Lower leg skin (tissue), 3 donors: ENCODE measurements around the gene NFIL3.
A peak's percentile ranks its signal among the peaks of the same experiment; 100 is the strongest.

Experiments used
- POLR2A ChIP-seq, 2 donors: fragments of 450-650 bp; IDR thresholded peaks; one replicate each; pipeline ENCODE4 v1.6.1; 2016 to 2017; ENCODE audit warnings: antibody characterized with exemption in 2 of 2, mild to moderate bottlenecking in 1 of 2, moderate library complexity in 1 of 2
- TF ChIP-seq, protein P1 (sequence below), 3 donors: fragments of 450-650 bp; IDR thresholded peaks; one replicate each; pipeline ENCODE4 v1.5.1; 2016; ENCODE audit warnings: antibody characterized with exemption in 3 of 3, mild to moderate bottlenecking in 3 of 3, moderate library complexity in 2 of 3

DNA sequence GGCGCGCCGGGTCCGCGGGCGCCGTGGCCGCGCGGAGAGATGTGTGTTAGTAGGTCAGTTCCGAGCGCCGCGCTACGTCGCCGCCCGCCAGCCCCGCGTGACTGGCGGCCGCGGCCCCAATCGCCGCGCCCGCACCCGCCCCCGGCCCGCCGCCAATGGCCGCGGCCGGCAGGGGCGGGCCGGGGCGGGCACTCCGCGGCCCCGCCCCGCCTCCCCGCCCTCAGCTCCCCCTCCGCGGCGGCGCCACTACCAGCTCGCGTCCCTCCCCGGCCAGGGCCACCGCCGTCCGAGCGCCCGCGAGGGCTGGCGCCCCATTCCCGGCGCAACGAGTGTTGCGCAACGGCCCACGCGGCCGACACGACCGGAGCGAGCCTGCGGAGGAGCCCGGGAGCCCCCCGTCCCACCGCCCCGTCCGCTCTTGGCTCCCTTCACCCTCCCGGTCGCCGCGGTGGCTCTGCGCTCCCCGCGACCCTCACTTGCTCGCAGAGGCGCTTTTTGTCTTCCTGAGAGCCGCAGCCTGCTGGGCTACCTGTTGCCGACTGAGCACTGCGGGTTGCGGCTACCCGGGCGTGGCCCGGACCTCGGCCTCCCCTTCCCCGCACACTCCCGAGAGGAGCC is at the start of gene NFIL3:
- TF ChIP-seq, protein P1, sequence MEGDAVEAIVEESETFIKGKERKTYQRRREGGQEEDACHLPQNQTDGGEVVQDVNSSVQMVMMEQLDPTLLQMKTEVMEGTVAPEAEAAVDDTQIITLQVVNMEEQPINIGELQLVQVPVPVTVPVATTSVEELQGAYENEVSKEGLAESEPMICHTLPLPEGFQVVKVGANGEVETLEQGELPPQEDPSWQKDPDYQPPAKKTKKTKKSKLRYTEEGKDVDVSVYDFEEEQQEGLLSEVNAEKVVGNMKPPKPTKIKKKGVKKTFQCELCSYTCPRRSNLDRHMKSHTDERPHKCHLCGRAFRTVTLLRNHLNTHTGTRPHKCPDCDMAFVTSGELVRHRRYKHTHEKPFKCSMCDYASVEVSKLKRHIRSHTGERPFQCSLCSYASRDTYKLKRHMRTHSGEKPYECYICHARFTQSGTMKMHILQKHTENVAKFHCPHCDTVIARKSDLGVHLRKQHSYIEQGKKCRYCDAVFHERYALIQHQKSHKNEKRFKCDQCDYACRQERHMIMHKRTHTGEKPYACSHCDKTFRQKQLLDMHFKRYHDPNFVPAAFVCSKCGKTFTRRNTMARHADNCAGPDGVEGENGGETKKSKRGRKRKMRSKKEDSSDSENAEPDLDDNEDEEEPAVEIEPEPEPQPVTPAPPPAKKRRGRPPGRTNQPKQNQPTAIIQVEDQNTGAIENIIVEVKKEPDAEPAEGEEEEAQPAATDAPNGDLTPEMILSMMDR (IDR thresholded peaks at IDR 0.05), result no peak
- peak in 1 of 2 donors; percentile 51 for TF ChIP-seq POLR2A (IDR thresholded peaks at IDR 0.05)
